Smooth muscle cell of the brain vasculature (primary cell): ENCODE measurements around the gene CPZ.
"Not testable (repeated sequence)": the region's sequence is repeated elsewhere in the genome, so short reads cannot be mapped to it uniquely, and the experiment has no call there.

ENCODE experiments used
- DNase-seq: peaks from one replicate; pipeline ENCODE4 v3.0.0-alpha.2; 2012; ENCODE audit warnings: low read depth, low spot score

CPZ gene

DNA sequence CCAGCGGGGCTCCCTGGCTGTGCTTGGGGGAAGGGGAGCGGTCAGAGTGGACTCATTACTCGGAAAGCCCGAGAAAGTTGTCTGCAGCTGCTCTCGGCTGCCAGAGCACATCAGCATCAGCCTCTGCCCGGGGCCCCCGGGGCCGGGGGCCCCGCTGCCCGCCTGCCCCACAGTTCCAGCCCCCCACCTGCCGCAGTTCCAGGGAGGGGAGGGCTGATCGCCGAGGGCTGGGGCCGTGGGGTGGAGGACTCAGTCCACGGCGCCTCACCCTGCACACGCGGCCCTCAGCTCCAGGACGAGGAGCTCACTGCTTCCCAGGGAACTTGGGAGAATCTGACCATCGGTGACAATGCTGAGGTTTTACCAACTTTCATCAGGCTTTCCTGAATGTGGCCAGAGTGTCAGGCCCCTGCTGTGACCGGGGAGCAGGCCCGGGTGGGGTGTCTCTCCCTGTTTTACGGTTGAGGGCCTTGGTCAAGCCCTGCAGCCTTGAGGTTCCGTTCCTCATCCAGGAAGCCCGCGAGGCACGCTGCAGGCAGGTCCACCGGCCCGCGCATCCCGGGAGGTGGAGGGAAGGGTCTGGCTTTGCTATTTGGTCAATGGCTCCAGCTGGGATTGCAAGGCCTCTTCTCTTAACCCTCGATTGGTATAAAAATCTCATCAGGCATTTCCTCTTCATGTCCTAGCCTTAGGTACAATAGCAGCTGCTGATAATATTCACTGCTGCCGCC lies 57.2 kb downstream of the CPZ start:
- DNase-seq, result no peak

- no peak for DNase-seq
Observed at GRCh38 chr4:8651661-8652180, 59.2 kb downstream of the CPZ start.

DNA sequence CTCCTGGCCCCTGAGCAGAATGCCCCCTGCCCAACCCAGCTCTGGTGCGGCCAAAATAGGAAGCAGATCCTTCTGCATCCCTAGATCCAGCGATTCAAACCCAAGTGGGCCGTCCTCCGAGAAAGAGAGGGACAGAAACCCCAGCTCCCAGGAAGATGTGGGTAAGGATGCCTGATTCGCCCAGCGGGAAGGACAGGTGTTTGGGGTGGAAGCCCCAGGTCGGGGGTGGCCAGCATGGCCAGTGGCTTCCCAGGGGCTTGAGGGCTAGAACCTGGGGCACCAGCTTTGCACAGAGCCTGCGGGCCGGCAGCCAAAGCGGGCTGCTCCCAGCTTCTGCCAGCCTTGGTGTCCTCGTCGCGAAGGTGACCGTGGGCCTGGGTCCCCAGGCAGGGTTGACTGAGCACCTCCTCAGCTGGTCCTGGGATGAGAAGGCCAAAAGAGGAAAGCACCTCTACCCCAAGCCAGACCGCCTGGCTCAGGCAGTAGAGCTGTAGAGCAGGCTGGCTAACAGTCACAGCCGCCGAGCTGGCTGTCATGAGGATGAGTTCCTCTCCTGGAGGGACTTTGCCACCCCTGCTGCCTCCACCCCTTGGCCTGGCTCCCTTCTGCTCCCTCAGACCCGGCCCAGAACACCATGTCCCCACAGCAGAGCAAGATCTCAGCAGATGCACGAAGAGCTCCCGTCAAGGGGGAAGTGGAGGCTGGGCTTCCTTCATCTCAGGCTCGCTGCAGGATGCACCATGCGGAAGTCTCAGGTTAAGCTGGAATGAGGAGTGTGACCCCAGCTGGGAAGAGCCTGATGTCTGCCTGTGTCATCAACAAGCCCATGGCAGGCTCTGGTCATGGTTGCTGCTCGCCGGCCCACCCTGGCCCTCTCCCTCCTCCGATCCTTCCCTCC lies 59.9 kb downstream of the CPZ start:
- DNase-seq, result no peak

GRCh38 chr4:8653326-8654000 lies 60.9 kb downstream of the CPZ start:
- DNase-seq, result no peak

DNA sequence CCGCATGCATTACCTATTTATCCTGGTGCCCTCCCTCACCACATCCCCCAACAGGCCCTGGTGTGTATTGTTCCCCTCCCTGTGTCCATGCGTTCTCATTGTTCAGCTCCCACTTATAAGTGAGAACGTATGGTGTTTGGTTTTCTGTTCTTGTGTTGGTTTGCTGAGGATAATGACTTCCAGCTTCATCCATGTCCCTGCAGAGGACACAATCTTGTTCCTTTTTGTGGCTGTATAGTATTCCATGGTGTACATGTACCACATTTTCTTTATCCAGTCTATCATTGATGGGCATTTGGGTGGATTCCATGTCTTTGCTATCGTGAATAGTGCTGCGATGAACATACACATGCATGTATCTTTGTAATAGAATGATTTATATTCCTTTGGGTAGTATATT lies 61.6 kb downstream of the CPZ start:
- not testable (repeated sequence) for DNase-seq

- DNase-seq, result no peak
Observed at GRCh38 chr4:8655411-8656184, 63.0 kb downstream of the CPZ start.

GRCh38 chr4:8656185-8656517 lies 63.6 kb downstream of the CPZ start:
- DNase-seq, result no peak

GRCh38 chr4:8656711-8657380 lies 64.3 kb downstream of the CPZ start:
- DNase-seq, result no peak

DNA sequence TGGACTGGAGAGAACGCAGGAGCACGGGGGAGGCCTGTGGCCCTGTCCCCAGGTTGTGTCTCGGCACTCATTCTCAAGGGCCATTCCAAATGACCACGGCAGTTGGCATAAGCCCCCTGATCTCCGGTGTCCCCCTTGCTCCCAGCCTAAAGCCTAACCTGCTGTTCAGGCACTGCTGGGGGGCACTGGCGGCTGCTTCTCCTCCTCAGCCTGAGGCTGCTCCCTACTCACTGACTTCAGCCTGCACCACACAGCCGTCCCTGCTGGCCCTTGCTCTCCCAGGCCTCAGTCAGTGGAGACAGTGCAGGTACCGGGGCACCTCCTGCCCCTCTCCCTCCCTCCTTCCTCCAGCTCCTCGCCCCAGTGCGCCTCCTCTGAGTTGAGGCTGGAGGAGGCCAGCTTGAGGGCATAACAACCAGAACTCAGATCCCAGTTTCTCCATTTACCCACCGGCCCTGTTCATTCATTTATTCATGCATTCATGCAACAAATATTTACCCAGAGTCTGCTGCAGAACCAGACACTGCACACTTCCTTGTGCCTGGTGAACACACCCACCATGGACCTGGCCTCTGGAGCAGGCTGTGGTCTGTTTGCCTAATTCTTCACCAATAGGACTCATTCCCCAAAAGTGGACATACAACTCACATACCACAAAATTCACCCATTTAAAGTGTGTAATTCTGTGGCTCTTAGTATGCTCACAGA lies 65.0 kb downstream of the CPZ start:
- DNase-seq, result no peak

GRCh38 chr4:8662776-8663175 lies 70.2 kb downstream of the CPZ start:
- no peak for DNase-seq

- DNase-seq, result no peak
Observed at GRCh38 chr4:8664031-8664805, 71.7 kb downstream of the CPZ start.

- no peak for DNase-seq
Observed at GRCh38 chr4:8664976-8665375, 72.4 kb downstream of the CPZ start.

DNA sequence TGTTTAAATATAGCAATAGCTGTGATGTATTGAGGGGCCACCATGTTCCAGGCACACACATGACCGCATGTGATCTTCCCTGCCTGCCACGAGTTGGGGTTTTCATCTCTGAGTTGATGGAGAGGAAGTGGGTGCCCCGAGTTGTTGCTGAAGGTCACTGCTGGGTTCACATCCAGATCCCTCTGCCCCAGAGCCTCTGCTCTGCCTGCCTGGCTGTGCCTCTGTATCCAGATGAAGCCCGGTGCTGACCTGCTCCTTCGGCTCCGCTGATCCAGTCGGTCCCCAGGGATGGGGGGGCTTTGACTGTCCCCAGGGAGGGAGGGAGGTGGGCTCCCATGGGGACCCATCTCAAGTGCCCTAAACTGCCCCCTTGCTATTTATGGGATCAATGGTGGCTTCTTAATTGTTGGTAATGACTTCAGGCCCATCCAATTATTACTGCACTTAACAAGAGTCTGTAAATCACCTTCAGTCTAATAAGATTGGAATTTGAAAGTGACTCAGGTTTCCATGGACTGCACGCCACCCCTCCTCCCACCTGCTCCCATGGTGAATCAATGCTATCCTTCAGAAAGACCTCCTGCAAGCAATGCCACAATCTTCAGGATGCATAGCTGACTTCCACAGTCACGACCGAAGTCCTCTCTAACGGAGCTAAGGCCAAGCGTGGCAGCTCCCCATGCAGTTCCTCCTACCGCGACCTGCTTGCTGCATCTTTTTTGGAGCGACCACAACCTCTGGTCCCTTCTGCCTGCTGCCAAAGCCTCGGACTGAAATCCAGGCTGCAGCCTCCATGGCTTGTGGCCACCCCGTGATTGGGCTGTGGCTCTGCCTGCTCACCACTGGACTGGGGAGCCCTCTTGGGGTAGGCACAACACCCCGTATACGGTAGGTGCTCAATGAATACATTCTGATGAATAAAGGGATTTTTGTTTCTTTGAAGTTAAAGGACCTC lies 73.1 kb downstream of the CPZ start:
- no peak for DNase-seq

DNA sequence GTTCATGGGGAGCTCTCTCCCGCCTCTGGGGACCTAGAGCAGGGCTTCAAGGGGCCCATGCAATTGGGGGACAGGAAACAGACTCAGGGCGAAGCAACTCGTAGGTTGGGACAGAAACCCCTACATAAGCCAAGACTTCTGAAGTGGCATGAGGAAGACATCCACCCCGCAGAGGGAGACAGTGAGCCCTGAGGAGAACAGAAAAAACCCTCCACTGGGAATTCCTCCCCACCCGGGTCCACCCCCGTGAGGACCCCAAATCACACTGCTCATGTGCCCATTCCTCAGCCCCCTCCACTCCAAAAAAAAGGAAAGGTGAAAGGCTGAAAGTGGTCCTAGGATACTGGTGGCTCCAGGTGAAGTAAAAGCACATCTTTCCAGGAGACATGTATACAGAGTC lies 74.0 kb downstream of the CPZ start:
- DNase-seq, result no peak
